HT1080 (cell line): ENCODE results near the gene PSG6. TPM values are rescaled to one million over a fixed set of nuclear protein-coding genes. Genes with fewer than 3 reads are reported as not detected.
"Not testable (repeated sequence)": the region's sequence is repeated elsewhere in the genome, so short reads cannot be mapped to it uniquely, and the experiment has no call there.

Source experiments
- DNase-seq: peaks from one replicate; pipeline ENCODE4 v3.0.0-alpha.2; 2015; ENCODE audit warnings: low read depth
- total RNA-seq: library from RNA; depleted of rRNA; stranded (reverse); fragments of >200 nt; shearing (Covaris generic); gene quantifications from 2 replicates; pipeline ENCODE4 v1.2.3, GENCODE V29; 2014; rRNA removed

The PSG6 gene
- total RNA-seq, 1 experiment from 2014 or later: not detected

DNA sequence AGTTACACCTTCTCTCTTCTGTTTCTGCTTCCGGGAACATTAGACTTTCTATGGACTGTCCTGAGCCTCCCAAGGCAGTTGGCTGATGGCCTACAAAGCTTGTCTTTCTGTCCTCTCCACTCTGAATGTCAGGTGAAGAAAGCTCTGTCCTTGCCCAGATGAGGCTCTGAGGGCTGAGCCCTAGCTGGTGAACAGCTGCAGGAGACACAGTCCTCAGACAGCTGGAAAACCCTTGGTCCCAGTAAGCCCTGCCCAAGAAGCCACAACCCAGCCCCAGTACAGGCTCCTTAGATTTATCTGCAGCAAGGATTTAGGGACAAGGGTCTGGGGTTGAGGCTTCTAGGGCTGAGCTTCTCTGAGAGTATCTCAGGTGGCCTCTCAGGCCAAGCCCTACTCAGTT is 64.5 kb downstream of the PSG6 start:
- DNase-seq: not testable (repeated sequence)

DNA sequence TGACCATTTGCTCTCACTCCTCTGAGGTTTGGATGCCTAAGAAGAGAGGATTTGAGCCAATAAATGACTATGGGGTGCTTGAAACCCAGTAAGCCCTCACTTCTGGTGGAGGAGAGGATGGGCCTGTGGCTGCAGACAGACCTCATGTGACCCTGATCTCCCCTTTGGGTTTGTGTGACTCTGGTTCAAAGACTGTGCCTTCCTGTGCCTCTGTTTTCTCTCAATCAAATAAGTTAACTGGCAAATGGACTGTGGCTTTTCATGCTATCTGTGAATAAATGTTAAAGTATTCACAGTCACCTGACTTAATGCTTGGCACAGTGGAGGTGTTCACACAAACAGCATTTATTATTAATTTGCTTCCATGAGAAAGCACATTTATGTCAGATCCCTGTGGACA is 64.9 kb downstream of the PSG6 start:
- not testable (repeated sequence) for DNase-seq

Other genes starting within 250 kb of the PSG6 start
- gene PSG3, start 177.4 kb downstream of the PSG6 start, total RNA-seq: not detected in 2 replicates
- gene PSG8, start 152.2 kb downstream of the PSG6 start, total RNA-seq: 0.10 TPM in 1 of 2 replicates, not detected in the other
- gene PSG1, start 38.2 kb downstream of the PSG6 start, total RNA-seq: 0.27 TPM in 1 of 2 replicates, not detected in the other
- 0.06 TPM in 1 of 2 replicates, not detected in the other for gene PSG7, start 19.3 kb upstream of the PSG6 start, total RNA-seq
- gene PSG11, start 108.6 kb upstream of the PSG6 start, total RNA-seq: not detected in 2 replicates
- not detected in 2 replicates for gene PSG2, start 164.8 kb upstream of the PSG6 start, total RNA-seq